ENCODE results near the gene KCNG2. TPM values are rescaled to one million over a fixed set of nuclear protein-coding genes. Genes with fewer than 3 reads are reported as not detected.

The KCNG2 gene
- total and polyA plus RNA-seq, 4 donors: 0.03 to 0.23 (median 0.08) TPM; not detected in 1

DNA sequence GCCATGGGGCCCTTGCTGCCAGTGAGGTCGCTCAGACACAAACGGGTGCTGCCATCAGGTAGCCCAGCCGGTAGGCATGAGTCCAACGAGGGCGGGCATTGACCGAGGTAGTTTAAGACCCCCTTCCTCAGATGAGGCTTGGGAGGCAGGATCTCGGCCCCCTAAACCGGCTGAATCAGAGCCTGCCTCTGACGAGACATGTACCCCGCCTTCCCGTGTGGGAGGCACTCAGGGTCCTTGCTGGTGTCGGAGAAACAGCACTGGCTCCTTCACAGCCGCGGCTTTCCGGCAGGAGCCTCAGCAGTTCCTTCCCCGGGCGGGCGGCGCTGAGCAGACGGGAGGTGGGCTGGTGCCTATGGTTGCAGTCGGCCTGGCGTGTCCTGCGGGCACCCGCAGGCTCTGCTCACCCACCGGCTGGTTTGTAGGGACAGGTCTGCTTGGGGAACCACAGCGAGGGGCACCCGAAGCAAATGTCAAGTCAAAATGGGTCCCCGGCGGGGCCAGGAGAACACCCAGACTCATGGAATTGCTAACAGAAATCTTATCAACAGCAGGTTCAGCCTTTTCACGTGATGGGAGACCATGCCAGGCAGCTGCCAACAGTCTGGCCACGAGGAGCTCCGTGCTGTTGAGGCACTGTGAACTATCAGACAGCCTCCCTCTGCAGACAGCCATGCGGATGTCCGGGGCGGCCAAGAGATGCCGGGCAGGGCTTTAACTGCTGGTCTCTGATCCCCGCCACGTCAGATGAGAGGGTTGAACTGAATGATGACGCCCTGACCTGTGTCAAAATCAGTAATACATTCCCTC lies 2.8 kb downstream of the KCNG2 start:
- Histone ChIP-seq H3K9me3 (ENCODE audit: control insufficient read depth in 4 of 4, low read length in 3 of 4) (peaks cover 0 to 3% (median 0%) of the 10 kb centered on the region in 4 donors), H3K27ac (ENCODE audit: low read depth in 1 of 2, low read length in 2 of 2) (no peak overlapping the region), H3K9ac (ENCODE audit: low read depth in 1 of 2, low read length in 2 of 2) (no peak overlapping the region), H3K4me3 (ENCODE audit: low read depth in 1 of 3, low read length in 3 of 3) (no peak overlapping the region), H3K4me1 (ENCODE audit: control insufficient read depth in 4 of 4, insufficient read depth in 4 of 4, low read length in 3 of 4) (peaks cover 3 to 10% (median 5%) of the 10 kb centered on the region in 4 donors), H3K36me3 (ENCODE audit: control insufficient read depth in 4 of 4, insufficient read depth in 3 of 4, low read depth in 1 of 4, low read length in 3 of 4) (no peaks in the 10 kb centered on the region), H3K27me3 (ENCODE audit: control insufficient read depth in 4 of 4, insufficient read depth in 4 of 4, low read length in 3 of 4) (peaks cover 0 to 15% (median 12%) of the 10 kb centered on the region in 4 donors)
- TF ChIP-seq TAF1 (conservative IDR thresholded peaks at IDR 0.05) (no peak), GABPA (IDR thresholded peaks at IDR 0.05 in 1 of 2, conservative IDR thresholded peaks at IDR 0.05 in 1 of 2) (no peak), NR2F2 (IDR thresholded peaks at IDR 0.05) (no peak), HNF4G (IDR thresholded peaks at IDR 0.05) (no peak)
- WGBS: 90% methylated on average over 39 of the region's 39 CpGs
- DNase-seq (ENCODE audit: low spot score): no peak

DNA sequence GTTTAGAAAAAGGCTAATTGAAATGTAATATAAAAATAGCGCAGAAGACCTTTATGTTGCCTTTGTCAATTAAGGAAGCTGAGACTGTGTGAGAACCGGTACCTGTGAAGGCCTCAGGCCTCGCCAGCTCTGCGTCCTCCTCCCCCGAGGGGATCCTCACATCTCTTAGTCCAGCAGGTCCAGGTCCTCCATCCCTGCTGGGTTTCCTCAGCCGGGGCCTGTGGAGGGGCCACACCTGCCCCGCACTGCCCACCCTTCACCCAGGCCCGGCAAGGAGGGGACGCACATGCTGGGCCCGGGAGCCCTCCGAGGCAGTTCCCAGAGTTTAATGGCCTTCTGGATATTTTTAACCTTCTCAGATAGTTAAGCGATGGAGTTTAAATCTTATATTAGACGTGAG lies 3.5 kb downstream of the KCNG2 start:
- H3K27me3 ChIP-seq (ENCODE audit: control insufficient read depth in 4 of 4, insufficient read depth in 4 of 4, low read length in 3 of 4): peaks cover 0 to 15% (median 12%) of the 10 kb centered on the region in 4 donors
- H3K4me3 ChIP-seq (ENCODE audit: low read depth in 1 of 3, low read length in 3 of 3): no peak overlapping the region
- no peak overlapping the region for H3K9ac ChIP-seq (ENCODE audit: low read depth in 1 of 2, low read length in 2 of 2)
- H3K27ac ChIP-seq (ENCODE audit: low read depth in 1 of 2, low read length in 2 of 2): no peak overlapping the region
- no peaks in the 10 kb centered on the region for H3K36me3 ChIP-seq (ENCODE audit: control insufficient read depth in 4 of 4, insufficient read depth in 3 of 4, low read depth in 1 of 4, low read length in 3 of 4)
- DNase-seq (ENCODE audit: low spot score): no peak
- H3K4me1 ChIP-seq (ENCODE audit: control insufficient read depth in 4 of 4, insufficient read depth in 4 of 4, low read length in 3 of 4): peaks cover 3 to 10% (median 5%) of the 10 kb centered on the region in 4 donors
- H3K9me3 ChIP-seq (ENCODE audit: control insufficient read depth in 4 of 4, low read length in 3 of 4): peaks cover 0 to 3% (median 0%) of the 10 kb centered on the region in 4 donors
- TF ChIP-seq TAF1 (conservative IDR thresholded peaks at IDR 0.05) (no peak), GABPA (IDR thresholded peaks at IDR 0.05 in 1 of 2, conservative IDR thresholded peaks at IDR 0.05 in 1 of 2) (no peak), FOXA1 (IDR thresholded peaks at IDR 0.05) (no peak), HNF4G (IDR thresholded peaks at IDR 0.05) (no peak)
- TF ChIP-seq, protein P1, sequence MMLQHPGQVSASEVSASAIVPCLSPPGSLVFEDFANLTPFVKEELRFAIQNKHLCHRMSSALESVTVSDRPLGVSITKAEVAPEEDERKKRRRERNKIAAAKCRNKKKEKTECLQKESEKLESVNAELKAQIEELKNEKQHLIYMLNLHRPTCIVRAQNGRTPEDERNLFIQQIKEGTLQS (IDR thresholded peaks at IDR 0.05): no peak
- WGBS: 92% methylated on average over 13 of the region's 13 CpGs

DNA sequence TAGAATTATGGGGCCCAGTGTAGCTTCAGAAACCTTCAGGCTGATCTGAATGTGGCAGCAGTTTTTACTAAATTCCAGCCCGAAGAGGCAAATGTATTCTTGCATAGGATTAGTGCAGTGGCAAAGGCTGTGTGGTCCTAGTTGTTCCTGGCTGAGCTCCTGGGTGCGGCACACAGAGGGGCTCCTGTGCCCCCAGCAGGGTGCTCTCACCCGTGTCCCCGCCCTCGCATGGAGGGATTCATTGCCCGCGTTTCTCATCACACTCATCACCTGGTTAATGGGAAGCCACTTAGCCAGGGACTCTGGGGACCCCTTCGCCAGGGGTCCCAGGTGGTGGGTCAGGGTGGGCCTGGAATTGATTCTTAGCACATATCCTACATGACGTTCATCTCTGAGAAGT lies 3.9 kb downstream of the KCNG2 start:
- peaks cover 3 to 10% (median 5%) of the 10 kb centered on the region in 4 donors for H3K4me1 ChIP-seq (ENCODE audit: control insufficient read depth in 4 of 4, insufficient read depth in 4 of 4, low read length in 3 of 4)
- H3K27ac ChIP-seq (ENCODE audit: low read depth in 1 of 2, low read length in 2 of 2): no peak overlapping the region
- H3K9ac ChIP-seq (ENCODE audit: low read depth in 1 of 2, low read length in 2 of 2): no peak overlapping the region
- TF ChIP-seq GABPA (IDR thresholded peaks at IDR 0.05 in 1 of 2, conservative IDR thresholded peaks at IDR 0.05 in 1 of 2): no peak
- TF ChIP-seq RAD21 (IDR thresholded peaks at IDR 0.05): no peak
- TF ChIP-seq, protein P2, sequence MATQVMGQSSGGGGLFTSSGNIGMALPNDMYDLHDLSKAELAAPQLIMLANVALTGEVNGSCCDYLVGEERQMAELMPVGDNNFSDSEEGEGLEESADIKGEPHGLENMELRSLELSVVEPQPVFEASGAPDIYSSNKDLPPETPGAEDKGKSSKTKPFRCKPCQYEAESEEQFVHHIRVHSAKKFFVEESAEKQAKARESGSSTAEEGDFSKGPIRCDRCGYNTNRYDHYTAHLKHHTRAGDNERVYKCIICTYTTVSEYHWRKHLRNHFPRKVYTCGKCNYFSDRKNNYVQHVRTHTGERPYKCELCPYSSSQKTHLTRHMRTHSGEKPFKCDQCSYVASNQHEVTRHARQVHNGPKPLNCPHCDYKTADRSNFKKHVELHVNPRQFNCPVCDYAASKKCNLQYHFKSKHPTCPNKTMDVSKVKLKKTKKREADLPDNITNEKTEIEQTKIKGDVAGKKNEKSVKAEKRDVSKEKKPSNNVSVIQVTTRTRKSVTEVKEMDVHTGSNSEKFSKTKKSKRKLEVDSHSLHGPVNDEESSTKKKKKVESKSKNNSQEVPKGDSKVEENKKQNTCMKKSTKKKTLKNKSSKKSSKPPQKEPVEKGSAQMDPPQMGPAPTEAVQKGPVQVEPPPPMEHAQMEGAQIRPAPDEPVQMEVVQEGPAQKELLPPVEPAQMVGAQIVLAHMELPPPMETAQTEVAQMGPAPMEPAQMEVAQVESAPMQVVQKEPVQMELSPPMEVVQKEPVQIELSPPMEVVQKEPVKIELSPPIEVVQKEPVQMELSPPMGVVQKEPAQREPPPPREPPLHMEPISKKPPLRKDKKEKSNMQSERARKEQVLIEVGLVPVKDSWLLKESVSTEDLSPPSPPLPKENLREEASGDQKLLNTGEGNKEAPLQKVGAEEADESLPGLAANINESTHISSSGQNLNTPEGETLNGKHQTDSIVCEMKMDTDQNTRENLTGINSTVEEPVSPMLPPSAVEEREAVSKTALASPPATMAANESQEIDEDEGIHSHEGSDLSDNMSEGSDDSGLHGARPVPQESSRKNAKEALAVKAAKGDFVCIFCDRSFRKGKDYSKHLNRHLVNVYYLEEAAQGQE (IDR thresholded peaks at IDR 0.05): no peak
- TF ChIP-seq NR2F2 (IDR thresholded peaks at IDR 0.05): no peak
- TF ChIP-seq JUND (IDR thresholded peaks at IDR 0.05): no peak
- TF ChIP-seq FOXA1 (IDR thresholded peaks at IDR 0.05): no peak
- TF ChIP-seq FOXA2 (IDR thresholded peaks at IDR 0.05): no peak
- TF ChIP-seq, protein P3, sequence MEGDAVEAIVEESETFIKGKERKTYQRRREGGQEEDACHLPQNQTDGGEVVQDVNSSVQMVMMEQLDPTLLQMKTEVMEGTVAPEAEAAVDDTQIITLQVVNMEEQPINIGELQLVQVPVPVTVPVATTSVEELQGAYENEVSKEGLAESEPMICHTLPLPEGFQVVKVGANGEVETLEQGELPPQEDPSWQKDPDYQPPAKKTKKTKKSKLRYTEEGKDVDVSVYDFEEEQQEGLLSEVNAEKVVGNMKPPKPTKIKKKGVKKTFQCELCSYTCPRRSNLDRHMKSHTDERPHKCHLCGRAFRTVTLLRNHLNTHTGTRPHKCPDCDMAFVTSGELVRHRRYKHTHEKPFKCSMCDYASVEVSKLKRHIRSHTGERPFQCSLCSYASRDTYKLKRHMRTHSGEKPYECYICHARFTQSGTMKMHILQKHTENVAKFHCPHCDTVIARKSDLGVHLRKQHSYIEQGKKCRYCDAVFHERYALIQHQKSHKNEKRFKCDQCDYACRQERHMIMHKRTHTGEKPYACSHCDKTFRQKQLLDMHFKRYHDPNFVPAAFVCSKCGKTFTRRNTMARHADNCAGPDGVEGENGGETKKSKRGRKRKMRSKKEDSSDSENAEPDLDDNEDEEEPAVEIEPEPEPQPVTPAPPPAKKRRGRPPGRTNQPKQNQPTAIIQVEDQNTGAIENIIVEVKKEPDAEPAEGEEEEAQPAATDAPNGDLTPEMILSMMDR (IDR thresholded peaks at IDR 0.05; ENCODE audit: low read depth, low read length, missing input control): no peak
- TF ChIP-seq HNF4G (IDR thresholded peaks at IDR 0.05): no peak
- no peak for TF ChIP-seq RXRA (IDR thresholded peaks at IDR 0.05)
- TF ChIP-seq TAF1 (conservative IDR thresholded peaks at IDR 0.05): no peak
- TF ChIP-seq SP1 (IDR thresholded peaks at IDR 0.05): no peak
- TF ChIP-seq, protein P1 (IDR thresholded peaks at IDR 0.05): no peak
- TF ChIP-seq YY1 (IDR thresholded peaks at IDR 0.05): no peak
- no peak for TF ChIP-seq HNF4A (conservative IDR thresholded peaks at IDR 0.05)
- H3K9me3 ChIP-seq (ENCODE audit: control insufficient read depth in 4 of 4, low read length in 3 of 4): peaks cover 0 to 3% (median 0%) of the 10 kb centered on the region in 4 donors
- 87% methylated on average over 9 of the region's 9 CpGs for WGBS
- peaks cover 0 to 14% (median 11%) of the 10 kb centered on the region in 4 donors for H3K27me3 ChIP-seq (ENCODE audit: control insufficient read depth in 4 of 4, insufficient read depth in 4 of 4, low read length in 3 of 4)
- H3K4me3 ChIP-seq (ENCODE audit: low read depth in 1 of 3, low read length in 3 of 3): no peak overlapping the region
- DNase-seq (ENCODE audit: low spot score): no peak
- no peaks in the 10 kb centered on the region for H3K36me3 ChIP-seq (ENCODE audit: control insufficient read depth in 4 of 4, insufficient read depth in 3 of 4, low read depth in 1 of 4, low read length in 3 of 4)

Measured in liver (tissue), 9 donors.